HCT116 (cell line): Measurements from ENCODE around the gene SLC13A3. TPM values are rescaled to one million over a fixed set of nuclear protein-coding genes. Genes with fewer than 3 reads are reported as not detected.

Experiments used
- ATAC-seq: fragments of 200-7000 bp; cut with Tn5 transposase; 2 replicates; pipeline ENCODE4 v1.9.1; 2020; ENCODE audit warnings: mild to moderate bottlenecking, moderate library complexity
- BruUV-seq: library from RNA; stranded (reverse); fragments of 400-500 nt; replicated peaks from 2 replicates; lab custom pipeline; 2021; lab: Mats Ljungman, UMichigan
- CTCF ChIA-PET: fragments of 300-600 bp; sonication (Branson Sonifier 250); formaldehyde crosslinking; loops from one replicate; lab custom pipeline; 2021; ENCODE audit warnings: antibody characterized with exemption; lab: Charles Lee
- POLR2A ChIA-PET: fragments of 300-600, 350-600 bp; sonication (Branson Sonifier 250); formaldehyde crosslinking; loops from one replicate; lab custom pipeline; 2021; ENCODE audit warnings: antibody characterized with exemption; lab: Charles Lee
- RAD21 ChIA-PET, 2 experiments: fragments of 300-600 bp; sonication (Branson Sonifier 250); formaldehyde crosslinking; loops; one replicate each; lab custom pipeline; 2023; ENCODE audit warnings: low total read pairs in 2 of 2; ENCODE audit not compliant: uncharacterized antibody in 2 of 2, unreplicated experiment in 2 of 2, low non-redundant PET in 1 of 2; lab: Charles Lee
- DNase-seq: peaks from one replicate; pipeline ENCODE4 v3.0.0-alpha.2; 2010; ENCODE audit warnings: low read depth, low spot score
- H2AFZ ChIP-seq: fragments of 200-600 bp; shearing (Covaris generic), sonication (generic); 2 replicates; pipeline ENCODE4 v1.6.1; 2017; ENCODE audit warnings: low read depth, mixed run types, mixed read lengths, antibody characterized with exemption, low read length; ENCODE audit not compliant: poor library complexity, severe bottlenecking
- H3K27ac ChIP-seq: 2 replicates; pipeline ENCODE4 v1.5.1; 2012; ENCODE audit warnings: low read depth, low read length
- H3K27me3 ChIP-seq: fragments of 200-600 bp; sonication (generic); 2 replicates; pipeline ENCODE4 v1.6.1; 2016; ENCODE audit warnings: mixed run types, low read length, mixed read lengths; ENCODE audit not compliant: insufficient read depth
- H3K36me3 ChIP-seq, 2 experiments: fragments of 200-500 bp in 1 of 2; fragments of 200-600 bp in 1 of 2; sonication (Bioruptor generic) in 1 of 2; sonication (generic) in 1 of 2; 2 replicates each; pipeline versions ENCODE4 v1.5.1 to v1.6.1; 2014 to 2016; ENCODE audit warnings: low read length in 2 of 2, inconsistent platforms in 1 of 2, mixed read lengths in 1 of 2, mixed run types in 1 of 2; ENCODE audit not compliant: insufficient read depth in 2 of 2, control insufficient read depth in 1 of 2
- H3K4me1 ChIP-seq, 2 experiments: fragments of 200-600 bp in 1 of 2; sonication (generic) in 1 of 2; 2 replicates each; pipeline versions ENCODE4 v1.5.1 to v1.6.1; 2012 to 2017; ENCODE audit warnings: low read length in 2 of 2, inconsistent platforms in 1 of 2, mild to moderate bottlenecking in 1 of 2, mixed read lengths in 1 of 2, mixed run types in 1 of 2, moderate library complexity in 1 of 2; ENCODE audit not compliant: insufficient read depth in 2 of 2, control insufficient read depth in 1 of 2
- H3K4me2 ChIP-seq: fragments of 200-600 bp; sonication (generic); 2 replicates; pipeline ENCODE4 v1.6.1; 2017; ENCODE audit warnings: mixed run types, low read length, mixed read lengths
- H3K4me3 ChIP-seq, 2 experiments: fragments of 200-600 bp in 1 of 2; sonication (generic) in 1 of 2; replicated peaks in 1 of 2; 2 replicates each; pipeline ENCODE4 v1.5.1; 2011 to 2016; ENCODE audit warnings: low read length in 2 of 2, control low read depth in 1 of 2, low read depth in 1 of 2, mild to moderate bottlenecking in 1 of 2, mixed read lengths in 1 of 2, mixed run types in 1 of 2
- H3K79me2 ChIP-seq: fragments of 200-600 bp; sonication (generic); 2 replicates; pipeline ENCODE4 v1.6.1; 2017; ENCODE audit warnings: mild to moderate bottlenecking, mixed run types, low read length, moderate library complexity, mixed read lengths; ENCODE audit not compliant: insufficient read depth
- H3K9ac ChIP-seq: fragments of 200-600 bp; sonication (generic); 2 replicates; pipeline ENCODE4 v1.6.1; 2016; ENCODE audit warnings: low read length, mixed read lengths
- H3K9me2 ChIP-seq: fragments of 200-600 bp; sonication (generic), shearing (Covaris generic); 2 replicates; pipeline ENCODE4 v1.6.1; 2017; ENCODE audit warnings: mixed run types, mild to moderate bottlenecking, moderate library complexity; ENCODE audit not compliant: insufficient read depth
- H3K9me3 ChIP-seq, 2 experiments: fragments of 200-500 bp in 1 of 2; fragments of 200-600 bp in 1 of 2; sonication (Bioruptor generic) in 1 of 2; sonication (generic) in 1 of 2; 2 replicates each; pipeline ENCODE4 v1.6.1; 2014 to 2017; ENCODE audit warnings: low read length in 2 of 2, mixed read lengths in 2 of 2, inconsistent platforms in 1 of 2, low read depth in 1 of 2, mild to moderate bottlenecking in 1 of 2, mixed run types in 1 of 2, moderate library complexity in 1 of 2; ENCODE audit not compliant: control insufficient read depth in 1 of 2, insufficient read depth in 1 of 2
- H4K20me1 ChIP-seq: fragments of 200-600 bp; sonication (generic), shearing (Covaris generic); 2 replicates; pipeline ENCODE4 v1.6.1; 2017; ENCODE audit warnings: mixed run types, mild to moderate bottlenecking, moderate library complexity; ENCODE audit not compliant: insufficient read depth
- CEBPB ChIP-seq: IDR thresholded peaks from 2 replicates; pipeline ENCODE4 v1.6.1; 2012; ENCODE audit warnings: low read depth
- CTCF ChIP-seq, 3 experiments: fragments of 200-600 bp in 1 of 3; sonication (generic) in 1 of 3; IDR thresholded peaks in 2 of 3; conservative IDR thresholded peaks in 1 of 3; 2 replicates each; pipeline ENCODE4 v1.5.1; 2012 to 2017; ENCODE audit warnings: low read depth in 2 of 3, low read length in 2 of 3, antibody characterized with exemption in 1 of 3, borderline replicate concordance in 1 of 3, control low read depth in 1 of 3, mild to moderate bottlenecking in 1 of 3, mixed read lengths in 1 of 3, mixed run types in 1 of 3, moderate library complexity in 1 of 3; ENCODE audit not compliant: insufficient read depth in 1 of 3
- EGR1 ChIP-seq: IDR thresholded peaks from 2 replicates; pipeline ENCODE4 v1.6.1; 2012; ENCODE audit warnings: low read depth
- EZH2 ChIP-seq: fragments of 200-600 bp; sonication (generic); IDR thresholded peaks from 2 replicates; pipeline ENCODE4 v1.6.1; 2017; ENCODE audit warnings: antibody characterized with exemption, mixed run types
- POLR2A ChIP-seq: IDR thresholded peaks from 2 replicates; pipeline ENCODE4 v1.7.0; 2011; ENCODE audit warnings: borderline replicate concordance; ENCODE audit not compliant: insufficient read depth, insufficient read length; ENCODE audit errors: extremely low read depth
- POLR2AphosphoS5 ChIP-seq: IDR thresholded peaks from 2 replicates; pipeline ENCODE4 v1.6.1; 2011; ENCODE audit warnings: mild to moderate bottlenecking, low read depth, low read length, moderate library complexity
- RAD21 ChIP-seq: IDR thresholded peaks from 2 replicates; pipeline ENCODE4 v1.6.1; 2012; ENCODE audit warnings: low read depth, mild to moderate bottlenecking
- SRF ChIP-seq: IDR thresholded peaks from 2 replicates; pipeline ENCODE4 v1.6.1; 2012; ENCODE audit warnings: low read depth
- TCF7L2 ChIP-seq: IDR thresholded peaks from 2 replicates; pipeline ENCODE4 v1.7.0; 2011; ENCODE audit warnings: borderline replicate concordance, inconsistent platforms; ENCODE audit not compliant: insufficient read depth, insufficient read length; ENCODE audit errors: extremely low read depth
- YY1 ChIP-seq: IDR thresholded peaks from 2 replicates; pipeline ENCODE4 v1.6.1; 2011; ENCODE audit warnings: low read length, low read depth, moderate library complexity, mild to moderate bottlenecking; ENCODE audit not compliant: insufficient replicate concordance; ENCODE audit errors: extremely low read depth
- ZBTB33 ChIP-seq: IDR thresholded peaks from 2 replicates; pipeline ENCODE4 v1.6.1; 2011; ENCODE audit warnings: mild to moderate bottlenecking, low read length, moderate library complexity; ENCODE audit not compliant: insufficient replicate concordance; ENCODE audit errors: extremely low read depth
- ZFX ChIP-seq: fragments of 450-650 bp; IDR thresholded peaks from 2 replicates; pipeline ENCODE4 v1.6.1; 2017
- intact Hi-C: fragments of 100-400 bp; cut with micrococcal nuclease; formaldehyde crosslinking; loops from 2 replicates; pipeline ENCODE4 v1.10.0; 2022
- total RNA-seq: library from RNA; stranded (reverse); gene quantifications from one replicate; pipeline ENCODE4 v1.2.1, GENCODE V29; 2021; ENCODE audit not compliant: unreplicated experiment

SLC13A3 gene
- total RNA-seq, 1 experiment from 2014 or later, result not detected

GRCh38 chr20:46670228-46670584 lies 18.9 kb upstream of the SLC13A3 start:
- no peaks in the 10 kb centered on the region for H3K36me3 ChIP-seq
- no peak overlapping the region for H3K9ac ChIP-seq
- H3K4me1 ChIP-seq, result peaks cover 0 to 6% of the 10 kb centered on the region in 2 experiments; a peak in 1 of 4 replicates
- no peak overlapping the region for H3K4me2 ChIP-seq
- no peaks in the 10 kb centered on the region for H3K9me3 ChIP-seq
- no peak overlapping the region for H2AFZ ChIP-seq
- no peaks in the 10 kb centered on the region for H3K9me2 ChIP-seq
- no TSS peak for BruUV-seq
- ChIA-PET POLR2A (no interaction called here), CTCF (no interaction called here), RAD21 (no interaction called here)
- no peak overlapping the region for H3K27ac ChIP-seq
- TF ChIP-seq EZH2 (no peak), YY1 (no peak), SRF (no peak), EGR1 (no peak)
- DNase-seq (no peak), ATAC-seq (no peak)
- intact Hi-C loops, result no loop called here
- no peaks in the 10 kb centered on the region for H4K20me1 ChIP-seq
- no peak overlapping the region for H3K4me3 ChIP-seq
- no peaks in the 10 kb centered on the region for H3K27me3 ChIP-seq
- H3K79me2 ChIP-seq, result no peaks in the 10 kb centered on the region

- intact Hi-C loops, result no loop called here
These were observed 15.7 kb upstream of the SLC13A3 start for GRCh38 chr20:46666818-46667515.

More at GRCh38 chr20:46666818-46667515, 15.7 kb upstream of the SLC13A3 start:
- DNase-seq (no peak), ATAC-seq (no peak)
- no peak overlapping the region for H3K9ac ChIP-seq
- H3K36me3 ChIP-seq, result no peaks in the 10 kb centered on the region
- CTCF ChIA-PET, result no interaction called here
- TF ChIP-seq SRF, result no peak
- TF ChIP-seq POLR2A, result no peak
- TF ChIP-seq CEBPB, result no peak
- TF ChIP-seq TCF7L2, result peak; percentile 32
- no peak for TF ChIP-seq ZFX
- TF ChIP-seq CTCF (IDR thresholded peaks at IDR 0.05 in 2 of 3, conservative IDR thresholded peaks at IDR 0.05 in 1 of 3; ENCODE audit: borderline replicate concordance in 1 of 3, insufficient read depth in 1 of 3, low read depth in 2 of 3, low read length in 2 of 3), result no peak
- TF ChIP-seq RAD21, result no peak
- no peak for TF ChIP-seq POLR2AphosphoS5
- TF ChIP-seq ZBTB33, result no peak
- peaks cover 0 to 6% of the 10 kb centered on the region in 2 experiments; a peak in 1 of 4 replicates for H3K4me1 ChIP-seq
- no peak overlapping the region for H3K4me3 ChIP-seq
- H3K27me3 ChIP-seq, result 0 out of 2 replicates have a peak, but pooled peaks cover 5% of the 10 kb centered on the region
- no peaks in the 10 kb centered on the region for H3K9me3 ChIP-seq
- RAD21 ChIA-PET, result no interaction called here
- H3K79me2 ChIP-seq, result no peaks in the 10 kb centered on the region
- no peaks in the 10 kb centered on the region for H3K9me2 ChIP-seq
- no peak overlapping the region for H3K27ac ChIP-seq
- POLR2A ChIA-PET, result no interaction called here
- H3K4me2 ChIP-seq, result no peak overlapping the region
- no TSS peak for BruUV-seq
- H4K20me1 ChIP-seq, result no peaks in the 10 kb centered on the region
- no peak overlapping the region for H2AFZ ChIP-seq
